Upper lobe of left lung (tissue), 6 donors: Measurements from ENCODE around the gene NXT1. TPM values are rescaled to one million over a fixed set of nuclear protein-coding genes. Genes with fewer than 3 reads are reported as not detected.

Source experiments
- ATAC-seq, 2 donors: fragments of 200-7000 bp; cut with Tn5 transposase; one replicate each; pipeline ENCODE4 v1.9.1; 2022; ENCODE audit warnings: mild to moderate bottlenecking in 2 of 2, moderate library complexity in 2 of 2; ENCODE audit not compliant: low FRiP score in 2 of 2
- DNase-seq, 2 donors: peaks; one replicate each; pipeline ENCODE4 v3.0.0-alpha.2; 2019 to 2020
- H3K27ac ChIP-seq, 4 donors: fragments of 200-600 bp; sonication (generic); one replicate each; pipeline ENCODE4 v1.5.1; 2016 to 2019
- H3K27me3 ChIP-seq, 4 donors: fragments of 200-600 bp; sonication (generic); one replicate each; pipeline ENCODE4 v1.5.1; 2017 to 2019
- H3K36me3 ChIP-seq, 4 donors: fragments of 200-600 bp; sonication (generic); one replicate each; pipeline ENCODE4 v1.5.1; 2016 to 2019
- H3K4me1 ChIP-seq, 4 donors: fragments of 200-600 bp; sonication (generic); one replicate each; pipeline ENCODE4 v1.5.1; 2018 to 2019
- H3K4me3 ChIP-seq, 4 donors: fragments of 200-600 bp; sonication (generic); one replicate each; pipeline ENCODE4 v1.5.1; 2017 to 2019; ENCODE audit warnings: mild to moderate bottlenecking in 2 of 4, moderate library complexity in 1 of 4
- H3K9me3 ChIP-seq, 4 donors: fragments of 200-600 bp; sonication (generic); one replicate each; pipeline ENCODE4 v1.5.1; 2018 to 2019
- CTCF ChIP-seq, 6 experiments: fragments of 450-650 bp in 4 of 6; fragments of 200-600 bp in 2 of 6; sonication (generic) in 2 of 6; IDR thresholded peaks; one replicate each; pipeline ENCODE4 v1.5.1; 2016 to 2019; ENCODE audit warnings: antibody characterized with exemption in 6 of 6
- EP300 ChIP-seq, 4 donors: sonication (generic); formaldehyde crosslinking; IDR thresholded peaks; one replicate each; pipeline ENCODE4 v1.5.1; 2017; ENCODE audit warnings: antibody characterized with exemption in 4 of 4, control low read depth in 2 of 4
- POLR2A ChIP-seq, 4 donors: fragments of 450-650 bp; IDR thresholded peaks; one replicate each; pipeline ENCODE4 v1.5.1; 2016 to 2017; ENCODE audit warnings: antibody characterized with exemption in 4 of 4, mild to moderate bottlenecking in 2 of 4
- POLR2AphosphoS5 ChIP-seq, 2 donors: sonication (generic); formaldehyde crosslinking; IDR thresholded peaks; one replicate each; pipeline ENCODE4 v1.5.1; 2017; ENCODE audit warnings: antibody characterized with exemption in 2 of 2
- WGBS, 2 donors: methylation state at CpG; one replicate each; pipeline ENCODE4 v1.1.5; 2017 to 2018; 5-methylcytosine and 5-hydroxymethylcytosine counted together
- total RNA-seq, 6 donors: library from RNA; depleted of rRNA in 4 of 6; stranded (reverse); fragments of >200 nt in 4 of 6; gene quantifications; one replicate each; pipeline versions ENCODE4 v1.1.0 to v1.2.1, GENCODE V29; 2016 to 2021
- donor health status: DM: no; HTN: no; CAD: no; lungs with moderate emphysema.
- donor health status: DM: no; HTN: yes; CAD: no; lungs with severe emphysema.

The NXT1 gene
- 10 to 100 TPM in 5 of 6 donors, 1 to 10 TPM in 1; 7.3 to 39.4 (median 17.9) TPM for total RNA-seq

DNA sequence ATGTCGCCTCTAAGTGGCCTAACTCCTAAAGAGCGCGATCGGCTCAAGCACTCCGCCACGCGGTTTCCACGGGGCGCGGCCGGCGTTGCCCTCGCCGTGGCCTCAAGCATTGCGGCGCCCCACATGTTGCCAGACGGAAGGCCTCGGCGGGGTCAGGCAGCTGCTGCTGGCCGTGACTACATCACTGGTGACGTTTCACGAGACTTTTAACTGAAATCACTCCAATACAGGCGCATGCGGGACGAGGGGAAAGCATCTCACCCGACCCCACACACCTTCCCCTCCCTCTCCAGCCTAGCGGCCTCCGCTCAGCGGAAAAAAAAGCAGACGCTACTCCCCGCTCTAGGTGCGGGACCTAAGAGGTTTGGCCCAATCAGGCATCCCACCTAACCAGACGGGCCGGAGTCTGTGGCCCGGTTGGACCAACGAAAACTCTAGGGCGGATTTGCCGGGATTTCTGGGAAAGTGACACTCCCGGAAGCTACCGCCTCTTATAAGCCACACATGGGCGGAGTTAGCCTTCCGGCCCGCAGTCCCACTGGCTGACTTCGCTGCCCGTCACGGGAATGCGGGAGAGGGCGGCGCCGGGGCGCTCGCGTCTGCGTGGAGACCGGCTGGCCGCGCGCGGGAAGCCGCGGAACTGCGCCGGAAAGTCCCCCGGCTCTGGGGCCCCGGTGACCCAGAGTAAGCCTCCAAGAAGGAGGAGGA, at the start of gene NXT1:
TSS of gene NXT1 (plus strand) at position 596 of the 708 bp plus-strand sequence. CDS start 3,251 bp downstream, outside the sequence.
- TF ChIP-seq EP300 (IDR thresholded peaks at IDR 0.05) (peak in 1 of 4 donors; percentile 68), POLR2A (IDR thresholded peaks at IDR 0.05) (peak; percentile 10 to 84 (median 70)), POLR2AphosphoS5 (IDR thresholded peaks at IDR 0.05) (peak; percentile 87 to 93), CTCF (IDR thresholded peaks at IDR 0.05) (peak in 4 of 6 experiments; percentile 8 to 21 (median 16))
- peaks cover 0 to 15% (median 8%) of the 10 kb centered on the region in 4 donors for H3K36me3 ChIP-seq
- peaks cover 15 to 24% (median 20%) of the 10 kb centered on the region in 4 donors for H3K4me1 ChIP-seq
- H3K9me3 ChIP-seq: no peaks in the 10 kb centered on the region
- ATAC-seq (peak; percentile 96), DNase-seq (peak; percentile 97 to 99)
- no peaks in the 10 kb centered on the region for H3K27me3 ChIP-seq
- H3K4me3 ChIP-seq: peak within 1 kb of the TSS; percentile 83 to 100 (median 93)
- 0 to 1% methylated on average over 25 to 63 of the region's 65 CpGs for WGBS, 2 donors
- H3K27ac ChIP-seq: peak within 1 kb of the TSS; percentile 98 to 99 (median 98)

DNA sequence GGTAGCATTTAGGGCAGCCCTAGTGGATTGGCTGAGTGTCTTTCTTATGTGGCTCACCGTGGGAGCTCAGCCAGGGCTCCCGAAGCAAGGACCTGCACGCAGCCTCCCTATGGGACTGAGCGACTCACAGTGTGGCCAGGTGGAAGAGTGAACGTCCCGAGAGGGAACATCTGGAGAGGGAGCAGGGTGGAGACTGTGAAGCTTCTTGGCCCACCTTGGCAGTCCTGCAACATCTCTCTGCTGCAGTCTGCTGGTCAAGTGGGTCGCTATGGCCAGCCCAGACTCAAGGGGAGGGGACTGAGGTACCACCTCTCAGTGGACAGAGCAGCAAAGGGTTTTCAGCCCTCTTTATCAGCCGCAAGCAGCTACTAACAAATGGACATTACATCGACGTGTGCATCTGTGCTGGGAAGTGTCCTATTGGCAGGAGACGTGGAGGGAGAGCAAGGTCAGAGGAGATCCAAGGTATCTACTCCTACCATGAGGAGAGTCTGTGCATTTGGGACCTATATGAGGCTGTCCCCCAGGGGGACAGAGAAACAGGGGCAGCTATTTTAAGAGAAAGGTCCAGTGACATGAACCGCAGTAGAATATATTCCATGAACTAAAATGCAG, 49.0 kb upstream of the NXT1 start:
- no peak for TF ChIP-seq POLR2AphosphoS5 (IDR thresholded peaks at IDR 0.05)
- TF ChIP-seq CTCF (IDR thresholded peaks at IDR 0.05): no peak
- no peak for TF ChIP-seq POLR2A (IDR thresholded peaks at IDR 0.05)
- TF ChIP-seq EP300 (IDR thresholded peaks at IDR 0.05): no peak
- DNase-seq: no peak
- peaks cover 12 to 16% (median 13%) of the 10 kb centered on the region in 4 donors for H3K4me1 ChIP-seq
- no peaks in the 10 kb centered on the region for H3K27me3 ChIP-seq
- no peaks in the 10 kb centered on the region for H3K9me3 ChIP-seq
- no peak for ATAC-seq
- no peak overlapping the region for H3K27ac ChIP-seq
- 82 to 89% methylated on average over 12 of the region's 12 CpGs for WGBS, 2 donors
- H3K4me3 ChIP-seq: no peak overlapping the region
- H3K36me3 ChIP-seq: no peaks in the 10 kb centered on the region

DNA sequence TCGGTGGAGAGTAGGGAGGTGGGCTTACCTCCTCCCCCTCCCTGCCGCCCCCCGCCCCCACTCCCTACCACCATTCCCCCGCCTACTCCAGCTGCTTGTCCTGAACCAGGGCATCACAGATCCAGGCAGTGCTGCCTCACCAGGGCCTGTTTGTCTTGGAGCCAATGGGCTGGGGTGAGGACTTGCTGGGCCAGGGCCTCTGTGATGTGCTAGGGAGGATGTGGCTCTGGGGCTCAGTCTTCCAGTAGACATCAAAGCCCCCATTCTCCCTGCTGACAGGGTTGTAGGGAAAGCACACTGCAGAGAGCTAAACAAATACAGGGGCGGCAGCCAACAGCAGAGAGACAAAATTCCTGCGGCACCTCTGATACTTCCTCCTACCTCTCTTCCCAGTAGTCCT, 48.2 kb upstream of the NXT1 start:
- Histone ChIP-seq H3K9me3 (no peaks in the 10 kb centered on the region), H3K4me3 (no peak overlapping the region), H3K27me3 (no peaks in the 10 kb centered on the region), H3K27ac (no peak overlapping the region), H3K36me3 (no peaks in the 10 kb centered on the region), H3K4me1 (peaks cover 4 to 8% (median 5%) of the 10 kb centered on the region in 4 donors)
- DNase-seq (no peak), ATAC-seq (no peak)
- TF ChIP-seq CTCF (IDR thresholded peaks at IDR 0.05) (no peak), POLR2AphosphoS5 (IDR thresholded peaks at IDR 0.05) (no peak), POLR2A (IDR thresholded peaks at IDR 0.05) (no peak), EP300 (IDR thresholded peaks at IDR 0.05) (no peak)
- WGBS, 2 donors: 74 to 75% methylated on average over 3 to 4 of the region's 6 CpGs

DNA sequence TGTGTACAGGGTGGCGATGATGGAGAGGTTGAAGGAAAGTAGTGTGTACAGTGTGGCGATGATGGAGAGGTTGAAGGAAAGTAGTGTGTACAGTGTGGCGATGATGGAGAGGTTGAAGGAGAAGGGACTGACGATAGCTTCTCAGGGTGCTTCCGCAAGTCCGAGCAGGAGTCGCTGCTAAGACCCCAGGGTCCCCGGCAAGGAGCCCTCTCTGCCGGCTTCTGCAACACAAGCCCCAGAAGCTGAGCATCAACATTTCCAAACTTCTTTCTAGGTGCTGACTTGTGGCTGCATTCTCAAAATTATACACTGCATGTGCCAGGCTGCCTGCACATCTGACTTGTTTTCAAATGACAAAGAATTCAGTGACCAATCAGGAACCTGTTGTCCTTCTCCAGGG, 47.8 kb upstream of the NXT1 start:
- TF ChIP-seq EP300 (IDR thresholded peaks at IDR 0.05): no peak
- no peak for TF ChIP-seq POLR2AphosphoS5 (IDR thresholded peaks at IDR 0.05)
- TF ChIP-seq CTCF (IDR thresholded peaks at IDR 0.05): no peak
- no peak for TF ChIP-seq POLR2A (IDR thresholded peaks at IDR 0.05)
- H3K4me3 ChIP-seq: no peak overlapping the region
- H3K27ac ChIP-seq: no peak overlapping the region
- H3K27me3 ChIP-seq: no peaks in the 10 kb centered on the region
- ATAC-seq: no peak
- no peaks in the 10 kb centered on the region for H3K9me3 ChIP-seq
- H3K36me3 ChIP-seq: no peaks in the 10 kb centered on the region
- peaks cover under 1 to 4% (median 1%) of the 10 kb centered on the region in 4 donors for H3K4me1 ChIP-seq
- no peak for DNase-seq
- WGBS, 2 donors: 54 to 70% methylated on average over 9 of the region's 9 CpGs
